ENCODE measurements around the gene ANKRD1.
A peak's percentile ranks its signal among the peaks of the same experiment; 100 is the strongest.

ANKRD1 gene

GRCh38 chr10:90936276-90936659 lies 15.4 kb upstream of the ANKRD1 start:
- Histone ChIP-seq H3K27ac (ENCODE audit: low read depth, low read length) (no peak overlapping the region), H3K4me1 (ENCODE audit: control insufficient read depth in 5 of 5, insufficient read depth in 5 of 5, low read length in 5 of 5) (peaks cover 0 to 4% (median 3%) of the 10 kb centered on the region in 5 donors), H3K36me3 (ENCODE audit: control insufficient read depth in 5 of 5, insufficient read depth in 5 of 5, low read length in 5 of 5) (no peaks in the 10 kb centered on the region), H3K9me3 (ENCODE audit: control insufficient read depth in 5 of 5, low read length in 5 of 5) (no peaks in the 10 kb centered on the region), H3K4me3 (ENCODE audit: low read depth in 1 of 5, low read length in 5 of 5) (no peak overlapping the region), H3K9ac (ENCODE audit: low read length in 5 of 5) (no peak overlapping the region), H3K27me3 (ENCODE audit: control insufficient read depth in 5 of 5, insufficient read depth in 4 of 5, low read length in 5 of 5) (no peaks in the 10 kb centered on the region)

GRCh38 chr10:90935581-90936275 lies 14.8 kb upstream of the ANKRD1 start:
- no peaks in the 10 kb centered on the region for H3K27me3 ChIP-seq (ENCODE audit: control insufficient read depth in 5 of 5, insufficient read depth in 4 of 5, low read length in 5 of 5)
- H3K9ac ChIP-seq (ENCODE audit: low read length in 5 of 5), result no peak overlapping the region
- H3K4me3 ChIP-seq (ENCODE audit: low read depth in 1 of 5, low read length in 5 of 5), result no peak overlapping the region
- peaks cover 0 to 9% (median 9%) of the 10 kb centered on the region in 5 donors for H3K4me1 ChIP-seq (ENCODE audit: control insufficient read depth in 5 of 5, insufficient read depth in 5 of 5, low read length in 5 of 5)
- no peaks in the 10 kb centered on the region for H3K9me3 ChIP-seq (ENCODE audit: control insufficient read depth in 5 of 5, low read length in 5 of 5)
- H3K27ac ChIP-seq (ENCODE audit: low read depth, low read length), result no peak overlapping the region
- H3K36me3 ChIP-seq (ENCODE audit: control insufficient read depth in 5 of 5, insufficient read depth in 5 of 5, low read length in 5 of 5), result no peaks in the 10 kb centered on the region

GRCh38 chr10:90930971-90931871 lies 10.3 kb upstream of the ANKRD1 start:
- Histone ChIP-seq H3K9me3 (ENCODE audit: control insufficient read depth in 5 of 5, low read length in 5 of 5) (no peaks in the 10 kb centered on the region), H3K36me3 (ENCODE audit: control insufficient read depth in 5 of 5, insufficient read depth in 5 of 5, low read length in 5 of 5) (no peaks in the 10 kb centered on the region), H3K27ac (ENCODE audit: low read depth, low read length) (peak overlapping the region; percentile 5), H3K4me1 (ENCODE audit: control insufficient read depth in 5 of 5, insufficient read depth in 5 of 5, low read length in 5 of 5) (peaks cover 4 to 25% (median 24%) of the 10 kb centered on the region in 5 donors), H3K4me3 (ENCODE audit: low read depth in 1 of 5, low read length in 5 of 5) (no peak overlapping the region), H3K9ac (ENCODE audit: low read length in 5 of 5) (no peak overlapping the region), H3K27me3 (ENCODE audit: control insufficient read depth in 5 of 5, insufficient read depth in 4 of 5, low read length in 5 of 5) (no peaks in the 10 kb centered on the region)

GRCh38 chr10:90930070-90930837 lies 9.4 kb upstream of the ANKRD1 start:
- Histone ChIP-seq H3K27me3 (ENCODE audit: control insufficient read depth in 5 of 5, insufficient read depth in 4 of 5, low read length in 5 of 5) (no peaks in the 10 kb centered on the region), H3K27ac (ENCODE audit: low read depth, low read length) (peak overlapping the region; percentile 5), H3K4me3 (ENCODE audit: low read depth in 1 of 5, low read length in 5 of 5) (peak overlapping the region in 2 of 5 donors; percentile 6 to 11), H3K9me3 (ENCODE audit: control insufficient read depth in 5 of 5, low read length in 5 of 5) (no peaks in the 10 kb centered on the region), H3K9ac (ENCODE audit: low read length in 5 of 5) (peak overlapping the region in 2 of 5 donors; percentile 35 to 57), H3K4me1 (ENCODE audit: control insufficient read depth in 5 of 5, insufficient read depth in 5 of 5, low read length in 5 of 5) (peaks cover 4 to 25% (median 24%) of the 10 kb centered on the region in 5 donors), H3K36me3 (ENCODE audit: control insufficient read depth in 5 of 5, insufficient read depth in 5 of 5, low read length in 5 of 5) (no peaks in the 10 kb centered on the region)

- Histone ChIP-seq H3K4me1 (ENCODE audit: control insufficient read depth in 5 of 5, insufficient read depth in 5 of 5, low read length in 5 of 5) (peaks cover 4 to 25% (median 24%) of the 10 kb centered on the region in 5 donors), H3K4me3 (ENCODE audit: low read depth in 1 of 5, low read length in 5 of 5) (no peak overlapping the region), H3K27me3 (ENCODE audit: control insufficient read depth in 5 of 5, insufficient read depth in 4 of 5, low read length in 5 of 5) (no peaks in the 10 kb centered on the region), H3K27ac (ENCODE audit: low read depth, low read length) (no peak overlapping the region), H3K36me3 (ENCODE audit: control insufficient read depth in 5 of 5, insufficient read depth in 5 of 5, low read length in 5 of 5) (no peaks in the 10 kb centered on the region), H3K9ac (ENCODE audit: low read length in 5 of 5) (no peak overlapping the region), H3K9me3 (ENCODE audit: control insufficient read depth in 5 of 5, low read length in 5 of 5) (no peaks in the 10 kb centered on the region)
Observed at GRCh38 chr10:90929179-90929578, 8.3 kb upstream of the ANKRD1 start.

- Histone ChIP-seq H3K9ac (ENCODE audit: low read length in 5 of 5) (no peak overlapping the region), H3K27ac (ENCODE audit: low read depth, low read length) (no peak overlapping the region), H3K36me3 (ENCODE audit: control insufficient read depth in 5 of 5, insufficient read depth in 5 of 5, low read length in 5 of 5) (no peaks in the 10 kb centered on the region), H3K4me1 (ENCODE audit: control insufficient read depth in 5 of 5, insufficient read depth in 5 of 5, low read length in 5 of 5) (peaks cover 4 to 25% (median 24%) of the 10 kb centered on the region in 5 donors), H3K4me3 (ENCODE audit: low read depth in 1 of 5, low read length in 5 of 5) (no peak overlapping the region), H3K9me3 (ENCODE audit: control insufficient read depth in 5 of 5, low read length in 5 of 5) (no peaks in the 10 kb centered on the region), H3K27me3 (ENCODE audit: control insufficient read depth in 5 of 5, insufficient read depth in 4 of 5, low read length in 5 of 5) (no peaks in the 10 kb centered on the region)
Observed at GRCh38 chr10:90927293-90927692, 6.4 kb upstream of the ANKRD1 start.

GRCh38 chr10:90925079-90926029 lies 4.5 kb upstream of the ANKRD1 start:
- Histone ChIP-seq H3K9me3 (ENCODE audit: control insufficient read depth in 5 of 5, low read length in 5 of 5) (no peaks in the 10 kb centered on the region), H3K36me3 (ENCODE audit: control insufficient read depth in 5 of 5, insufficient read depth in 5 of 5, low read length in 5 of 5) (no peaks in the 10 kb centered on the region), H3K9ac (ENCODE audit: low read length in 5 of 5) (no peak overlapping the region), H3K27me3 (ENCODE audit: control insufficient read depth in 5 of 5, insufficient read depth in 4 of 5, low read length in 5 of 5) (no peaks in the 10 kb centered on the region), H3K4me3 (ENCODE audit: low read depth in 1 of 5, low read length in 5 of 5) (no peak overlapping the region), H3K27ac (ENCODE audit: low read depth, low read length) (no peak overlapping the region), H3K4me1 (ENCODE audit: control insufficient read depth in 5 of 5, insufficient read depth in 5 of 5, low read length in 5 of 5) (peaks cover 1 to 13% (median 11%) of the 10 kb centered on the region in 5 donors)

- Histone ChIP-seq H3K4me3 (ENCODE audit: low read depth in 1 of 5, low read length in 5 of 5) (no peak overlapping the region), H3K9me3 (ENCODE audit: control insufficient read depth in 5 of 5, low read length in 5 of 5) (no peaks in the 10 kb centered on the region), H3K27ac (ENCODE audit: low read depth, low read length) (no peak overlapping the region), H3K36me3 (ENCODE audit: control insufficient read depth in 5 of 5, insufficient read depth in 5 of 5, low read length in 5 of 5) (no peaks in the 10 kb centered on the region), H3K4me1 (ENCODE audit: control insufficient read depth in 5 of 5, insufficient read depth in 5 of 5, low read length in 5 of 5) (peaks cover 0 to 5% (median 4%) of the 10 kb centered on the region in 5 donors), H3K27me3 (ENCODE audit: control insufficient read depth in 5 of 5, insufficient read depth in 4 of 5, low read length in 5 of 5) (no peaks in the 10 kb centered on the region), H3K9ac (ENCODE audit: low read length in 5 of 5) (no peak overlapping the region)
Observed at GRCh38 chr10:90924552-90924951, 3.7 kb upstream of the ANKRD1 start.

- no peaks in the 10 kb centered on the region for H3K36me3 ChIP-seq (ENCODE audit: control insufficient read depth in 5 of 5, insufficient read depth in 5 of 5, low read length in 5 of 5)
- no peaks in the 10 kb centered on the region for H3K27me3 ChIP-seq (ENCODE audit: control insufficient read depth in 5 of 5, insufficient read depth in 4 of 5, low read length in 5 of 5)
- no peaks in the 10 kb centered on the region for H3K9me3 ChIP-seq (ENCODE audit: control insufficient read depth in 5 of 5, low read length in 5 of 5)
- no peak overlapping the region for H3K4me3 ChIP-seq (ENCODE audit: low read depth in 1 of 5, low read length in 5 of 5)
- no peak overlapping the region for H3K27ac ChIP-seq (ENCODE audit: low read depth, low read length)
- H3K9ac ChIP-seq (ENCODE audit: low read length in 5 of 5), result no peak overlapping the region
- no peaks in the 10 kb centered on the region for H3K4me1 ChIP-seq (ENCODE audit: control insufficient read depth in 5 of 5, insufficient read depth in 5 of 5, low read length in 5 of 5)
Observed at GRCh38 chr10:90923111-90923731, 2.3 kb upstream of the ANKRD1 start.
